HEK293T (cell line): Measurements from ENCODE around the gene C1GALT1.
A peak's percentile ranks its signal among the peaks of the same experiment; 100 is the strongest.

ENCODE experiments used
- ARNT ChIP-seq: fragments of 450-650 bp; IDR thresholded peaks from 2 replicates; pipeline ENCODE4 v1.6.1; 2017; ENCODE audit warnings: mild to moderate bottlenecking
- BHLHE40 ChIP-seq: fragments of 450-650 bp; IDR thresholded peaks from 2 replicates; pipeline ENCODE4 v1.6.1; 2016; ENCODE audit warnings: mild to moderate bottlenecking, moderate library complexity, borderline replicate concordance
- ELF4 ChIP-seq: fragments of 450-650 bp; IDR thresholded peaks from 2 replicates; pipeline ENCODE4 v1.6.1; 2017; ENCODE audit warnings: antibody characterized with exemption
- FOXM1 ChIP-seq: fragments of 450-650 bp; IDR thresholded peaks from 2 replicates; pipeline ENCODE4 v1.6.1; 2017; ENCODE audit warnings: mild to moderate bottlenecking, borderline replicate concordance
- L3MBTL2 ChIP-seq: fragments of 450-650 bp; conservative IDR thresholded peaks from 2 replicates; pipeline ENCODE4 v1.6.1; 2016; ENCODE audit warnings: mild to moderate bottlenecking
- NFRKB ChIP-seq: fragments of 450-650 bp; IDR thresholded peaks from 2 replicates; pipeline ENCODE4 v1.6.1; 2016; ENCODE audit warnings: mild to moderate bottlenecking, moderate library complexity
- PKNOX1 ChIP-seq: fragments of 450-650 bp; IDR thresholded peaks from 2 replicates; pipeline ENCODE4 v1.6.1; 2016
- SP1 ChIP-seq: fragments of 450-650 bp; IDR thresholded peaks from 2 replicates; pipeline ENCODE4 v1.6.1; 2017
- SUZ12 ChIP-seq: fragments of 450-650 bp; IDR thresholded peaks from 2 replicates; pipeline ENCODE4 v1.6.1; 2016; ENCODE audit warnings: mild to moderate bottlenecking
- TARDBP ChIP-seq: fragments of 450-650 bp; IDR thresholded peaks from 2 replicates; pipeline ENCODE4 v1.6.1; 2016
- ZNF384 ChIP-seq: fragments of 450-650 bp; IDR thresholded peaks from 2 replicates; pipeline ENCODE4 v1.6.1; 2016

GRCh38 chr7:7176406-7177043, 5.8 kb upstream of the C1GALT1 start:
- no peak for TF ChIP-seq FOXM1
- no peak for TF ChIP-seq SUZ12
- no peak for TF ChIP-seq ARNT
- no peak for TF ChIP-seq NFRKB
- no peak for TF ChIP-seq BHLHE40
- no peak for TF ChIP-seq SP1
- TF ChIP-seq TARDBP: no peak
- no peak for TF ChIP-seq PKNOX1
- 0 out of 2 replicates have a peak, but pooled peaks have one; percentile 19 for TF ChIP-seq L3MBTL2
- no peak for TF ChIP-seq ZNF384
- no peak for TF ChIP-seq ELF4
